H1 (cell line): ENCODE results near the gene CERS3. TPM values are rescaled to one million over a fixed set of nuclear protein-coding genes. Genes with fewer than 3 reads are reported as not detected.

Experiments used
- CTCF ChIA-PET: fragments of 300-600 bp; sonication (Branson Sonifier 250); formaldehyde crosslinking; loops from one replicate; lab custom pipeline; 2021; ENCODE audit not compliant: partially characterized antibody; lab: Charles Lee
- POLR2A ChIA-PET: fragments of 300-600 bp; sonication (Branson Sonifier 250); formaldehyde crosslinking; loops from one replicate; lab custom pipeline; 2021; ENCODE audit warnings: inconsistent platforms; ENCODE audit not compliant: partially characterized antibody; lab: Charles Lee
- DNase-seq, 2 experiments: peaks; one replicate each; pipeline versions ENCODE4 v3.0.0 to v3.0.0-alpha.2; 2010 to 2022; ENCODE audit warnings: low spot score in 2 of 2, low read depth in 1 of 2, mixed read lengths in 1 of 2
- FAIRE-seq: peaks from 2 replicates; lab custom pipeline; 2011; peaks lifted over from hg19 to GRCh38; lab: Jason Lieb, UNC
- H2AFZ ChIP-seq: 2 replicates; pipeline ENCODE4 v1.8.1; 2012; ENCODE audit warnings: low read length, inconsistent platforms
- H2AK5ac ChIP-seq: 2 replicates; pipeline ENCODE4 v1.6.1; 2013; ENCODE audit warnings: low read depth, low read length
- H2BK120ac ChIP-seq: replicated peaks from 2 replicates; pipeline ENCODE3; 2013; ENCODE audit warnings: low read depth, low read length, inconsistent platforms
- H2BK12ac ChIP-seq: 2 replicates; pipeline ENCODE4 v1.6.1; 2013; ENCODE audit warnings: low read depth, low read length
- H2BK15ac ChIP-seq: 2 replicates; pipeline ENCODE4 v1.6.1; 2013; ENCODE audit warnings: low read length
- H2BK20ac ChIP-seq: 2 replicates; pipeline ENCODE4 v1.6.1; 2013; ENCODE audit warnings: low read length
- H2BK5ac ChIP-seq: 2 replicates; pipeline ENCODE4 v1.6.1; 2013; ENCODE audit warnings: low read depth, low read length
- H3K14ac ChIP-seq: 2 replicates; pipeline ENCODE4 v1.6.1; 2013; ENCODE audit warnings: inconsistent platforms; ENCODE audit not compliant: insufficient read length
- H3K18ac ChIP-seq: 2 replicates; pipeline ENCODE4 v1.6.1; 2013; ENCODE audit warnings: low read length; ENCODE audit errors: extremely low read depth
- H3K23ac ChIP-seq: 2 replicates; pipeline ENCODE4 v1.6.1; 2013; ENCODE audit warnings: inconsistent platforms; ENCODE audit not compliant: insufficient read length
- H3K23me2 ChIP-seq: 2 replicates; pipeline ENCODE4 v1.6.1; 2013; ENCODE audit warnings: low read depth, low read length
- H3K27ac ChIP-seq: 2 replicates; pipeline ENCODE4 v1.6.1; 2011; ENCODE audit warnings: low read depth, low read length, inconsistent platforms
- H3K27me3 ChIP-seq, 4 experiments: replicated peaks in 1 of 4; 1 replicate in 1 of 4; 2 replicates in 3 of 4; pipeline versions ENCODE4 v1.6.1 to v1.8.1; 2011 to 2013; ENCODE audit warnings: low read length in 3 of 4, mild to moderate bottlenecking in 3 of 4, inconsistent platforms in 2 of 4, mixed read lengths in 2 of 4, moderate library complexity in 1 of 4; ENCODE audit not compliant: control insufficient read depth in 3 of 4, insufficient read depth in 3 of 4; ENCODE audit errors: extremely low read depth in 1 of 4
- H3K36me3 ChIP-seq, 4 experiments: 2 replicates each; pipeline versions ENCODE4 v1.6.1 to v1.8.1; 2011 to 2013; ENCODE audit warnings: mild to moderate bottlenecking in 4 of 4, low read length in 3 of 4, moderate library complexity in 2 of 4, control low read depth in 1 of 4, inconsistent platforms in 1 of 4; ENCODE audit not compliant: insufficient read depth in 4 of 4, control insufficient read depth in 2 of 4
- H3K4ac ChIP-seq: replicated peaks from 2 replicates; pipeline ENCODE3; 2013; ENCODE audit warnings: low read length, low read depth, mixed read lengths, inconsistent platforms; ENCODE audit not compliant: insufficient read length
- H3K4me1 ChIP-seq, 4 experiments: replicated peaks in 1 of 4; 1 replicate in 1 of 4; 2 replicates in 3 of 4; pipeline versions ENCODE4 v1.6.1 to v1.8.1; 2011 to 2013; ENCODE audit warnings: low read length in 3 of 4, inconsistent platforms in 2 of 4, mixed read lengths in 1 of 4; ENCODE audit not compliant: insufficient read depth in 4 of 4, control insufficient read depth in 3 of 4
- H3K4me2 ChIP-seq, 2 experiments: 2 replicates each; pipeline versions ENCODE4 v1.6.1 to v1.8.1; 2011 to 2013; ENCODE audit warnings: low read depth in 2 of 2, low read length in 2 of 2, control low read depth in 1 of 2, inconsistent platforms in 1 of 2, mild to moderate bottlenecking in 1 of 2; ENCODE audit not compliant: insufficient read depth in 1 of 2
- H3K4me3 ChIP-seq, 4 experiments: fragments of 200-600, 300-600 bp in 1 of 4; sonication (generic), shearing (Covaris generic), sonication (Bioruptor Twin) in 1 of 4; 2 replicates each; pipeline versions ENCODE4 v1.5.1 to v1.8.1; 2011 to 2016; ENCODE audit warnings: low read length in 4 of 4, low read depth in 3 of 4, control low read depth in 2 of 4, inconsistent platforms in 2 of 4, mild to moderate bottlenecking in 2 of 4, mixed read lengths in 1 of 4, moderate library complexity in 1 of 4; ENCODE audit not compliant: insufficient read depth in 2 of 4; ENCODE audit errors: extremely low read depth in 1 of 4
- H3K56ac ChIP-seq: replicated peaks from 2 replicates; pipeline ENCODE3; 2013; ENCODE audit warnings: low read depth, mild to moderate bottlenecking, mixed read lengths, low read length, inconsistent platforms; ENCODE audit not compliant: insufficient read length
- H3K79me1 ChIP-seq: 2 replicates; pipeline ENCODE4 v1.6.1; 2013; ENCODE audit warnings: low read depth, low read length, control low read depth
- H3K79me2 ChIP-seq, 2 experiments: 2 replicates each; pipeline versions ENCODE4 v1.6.1 to v1.8.1; 2012 to 2013; ENCODE audit warnings: low read length in 2 of 2, mild to moderate bottlenecking in 2 of 2, inconsistent platforms in 1 of 2; ENCODE audit not compliant: insufficient read depth in 2 of 2, control insufficient read depth in 1 of 2
- H3K9ac ChIP-seq, 4 experiments: replicated peaks in 1 of 4; 1 replicate in 1 of 4; 2 replicates in 3 of 4; pipeline versions ENCODE4 v1.6.1 to v1.8.1; 2011 to 2013; ENCODE audit warnings: low read depth in 3 of 4, low read length in 3 of 4, control low read depth in 2 of 4, mild to moderate bottlenecking in 2 of 4, moderate library complexity in 2 of 4, inconsistent platforms in 1 of 4; ENCODE audit errors: extremely low read depth in 1 of 4
- H3K9me3 ChIP-seq, 2 experiments: 2 replicates each; pipeline versions ENCODE4 v1.6.1 to v1.8.1; 2012 to 2013; ENCODE audit warnings: mild to moderate bottlenecking in 2 of 2, moderate library complexity in 2 of 2, control low read depth in 1 of 2, inconsistent platforms in 1 of 2, low read depth in 1 of 2, low read length in 1 of 2, mixed read lengths in 1 of 2; ENCODE audit not compliant: insufficient read depth in 2 of 2
- H4K20me1 ChIP-seq, 2 experiments: replicated peaks in 1 of 2; 2 replicates each; pipeline versions ENCODE3 to v1.8.1; 2011 to 2013; ENCODE audit warnings: inconsistent platforms in 2 of 2, low read length in 2 of 2, mild to moderate bottlenecking in 1 of 2; ENCODE audit not compliant: insufficient read depth in 2 of 2, control insufficient read depth in 1 of 2
- H4K5ac ChIP-seq: 2 replicates; pipeline ENCODE4 v1.6.1; 2013; ENCODE audit warnings: low read length, low read depth, mixed read lengths, inconsistent platforms; ENCODE audit not compliant: insufficient read length
- H4K8ac ChIP-seq: 2 replicates; pipeline ENCODE4 v1.8.0; 2013; ENCODE audit warnings: mild to moderate bottlenecking, moderate library complexity, low read length, inconsistent platforms; ENCODE audit not compliant: insufficient read depth; ENCODE audit errors: extremely low read depth
- H4K91ac ChIP-seq: replicated peaks from 2 replicates; pipeline ENCODE3; 2013; ENCODE audit warnings: low read length, mixed read lengths, inconsistent platforms; ENCODE audit not compliant: insufficient read length
- CBX8 ChIP-seq: fragments of 300-800, 300-1000 bp; sonication (generic); IDR thresholded peaks from 2 replicates; pipeline ENCODE4 v1.7.1; 2016; ENCODE audit warnings: low read depth, low read length, borderline replicate concordance
- CREB1 ChIP-seq: IDR thresholded peaks from 2 replicates; pipeline ENCODE4 v1.6.1; 2012; ENCODE audit warnings: inconsistent platforms
- KDM4A ChIP-seq: IDR thresholded peaks from one replicate; pipeline ENCODE4 v1.7.1; 2012; ENCODE audit warnings: low read depth, mild to moderate bottlenecking, moderate library complexity, low read length, inconsistent platforms; ENCODE audit not compliant: severe bottlenecking
- KDM5A ChIP-seq: fragments of 200-600 bp; IDR thresholded peaks from 2 replicates; pipeline ENCODE4 v1.7.1; 2012; ENCODE audit warnings: mild to moderate bottlenecking, low read length, inconsistent platforms, mixed read lengths
- RNF2 ChIP-seq: fragments of 200-900, 300-1000 bp; sonication (generic); IDR thresholded peaks from 2 replicates; pipeline ENCODE4 v1.7.1; 2016; ENCODE audit warnings: borderline replicate concordance, low read depth, mild to moderate bottlenecking, antibody characterized with exemption, low read length; ENCODE audit not compliant: poor library complexity, severe bottlenecking; ENCODE audit errors: missing control alignments
- SAP30 ChIP-seq: fragments of 300-600 bp; sonication (generic); IDR thresholded peaks from 2 replicates; pipeline ENCODE4 v1.7.1; 2012; ENCODE audit warnings: low read length, moderate library complexity, mild to moderate bottlenecking, inconsistent platforms; ENCODE audit not compliant: insufficient read depth, insufficient replicate concordance
- SIX5 ChIP-seq: IDR thresholded peaks from 2 replicates; pipeline ENCODE4 v1.6.1; 2011; ENCODE audit warnings: mild to moderate bottlenecking, low read depth, low read length
- TCF12 ChIP-seq: IDR thresholded peaks from 2 replicates; pipeline ENCODE4 v1.6.1; 2011; ENCODE audit warnings: low read depth, mild to moderate bottlenecking, low read length
- ZNF274 ChIP-seq: IDR thresholded peaks from 2 replicates; pipeline ENCODE4 v1.7.0; 2012; ENCODE audit warnings: low read length, borderline replicate concordance; ENCODE audit errors: extremely low read depth
- WGBS, 2 experiments: shearing (Covaris generic) in 1 of 2; methylation state at CpG; one replicate each; pipeline versions ENCODE4 v1.1.6 to v1.1.7; 2013 to 2015; ENCODE audit warnings: low lambda C conversion rate in 2 of 2, mixed read lengths in 2 of 2, inconsistent platforms in 1 of 2, low coverage in 1 of 2, missing lambda C conversion rate in 1 of 2; ENCODE audit not compliant: insufficient replicate concordance in 2 of 2, insufficient coverage in 1 of 2, insufficient read length in 1 of 2; ENCODE audit errors: extremely low coverage in 1 of 2, missing lambda C conversion rate in 1 of 2; 5-methylcytosine and 5-hydroxymethylcytosine counted together
- polyA plus RNA-seq, 7 experiments: library from polyadenylated mRNA; depleted of rRNA in 3 of 7; stranded (reverse) in 5 of 7; unstranded in 2 of 7; fragments of >200 nt in 5 of 7; fragments of 200-250 nt in 2 of 7; gene quantifications; 1 replicate in 5 of 7; 2 replicates in 1 of 7; 4 replicates in 1 of 7; pipeline versions ENCODE4 v1.2.1 to v1.2.3, GENCODE V29; 2011 to 2013; ENCODE audit warnings: missing spikeins in 2 of 7, mixed read lengths in 2 of 7
- total RNA-seq: library from RNA; stranded (reverse); fragmentation: NEBNext Ultra II Directional; extraction: Animal tissue kit (Norgen Biotek cat#: 25700); gene quantifications from 2 replicates; pipeline ENCODE4 v1.2.1, GENCODE V29; 2021
- TF ChIP-seq, protein P1 (sequence below): IDR thresholded peaks from 2 replicates; pipeline ENCODE4 v1.6.1; 2012; ENCODE audit warnings: inconsistent platforms
- TF ChIP-seq, protein P2 (sequence below), 3 experiments: IDR thresholded peaks; 1 replicate in 2 of 3; 2 replicates in 1 of 3; pipeline versions ENCODE4 v1.5.1 to v1.6.1; 2011; ENCODE audit warnings: low read length in 3 of 3, mild to moderate bottlenecking in 3 of 3, inconsistent platforms in 2 of 3, low read depth in 1 of 3, moderate library complexity in 1 of 3; ENCODE audit not compliant: insufficient read depth in 1 of 3; ENCODE audit errors: control extremely low read depth in 1 of 3

Gene CERS3
- total and polyA plus RNA-seq, 2 of the 8 experiments (the other 6 are each of a cell fraction or from before 2014, with no cell fraction given), result 0.62 TPM; not detected in 1

DNA sequence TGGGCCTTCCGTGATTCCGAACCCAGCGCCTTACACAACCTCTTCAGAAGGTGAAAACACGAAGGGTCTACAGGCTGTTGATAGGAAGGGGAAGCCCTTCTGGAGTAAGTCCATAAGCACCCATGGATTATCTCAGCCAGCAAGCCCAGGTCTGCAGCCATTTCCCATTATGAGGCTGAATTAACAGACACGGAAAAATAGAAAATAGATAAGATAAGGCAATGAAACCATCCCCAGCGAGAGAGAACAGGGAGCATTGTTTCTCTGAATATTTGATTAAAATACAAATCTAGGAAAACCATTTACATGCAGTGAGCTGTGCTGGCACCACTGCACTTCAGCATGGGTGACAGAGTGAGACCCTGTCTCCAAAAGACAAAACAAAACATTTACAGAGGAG, 16.2 kb upstream of the CERS3 start:
- H3K4me2 ChIP-seq, result no peak overlapping the region
- H3K56ac ChIP-seq, result no peak overlapping the region
- H4K91ac ChIP-seq, result no peak overlapping the region
- no peak overlapping the region for H2BK15ac ChIP-seq
- H4K20me1 ChIP-seq, result no peaks in the 10 kb centered on the region
- POLR2A ChIA-PET, result no interaction called here
- H3K23me2 ChIP-seq, result no peaks in the 10 kb centered on the region
- H3K9ac ChIP-seq, result no peak overlapping the region
- H2BK20ac ChIP-seq, result no peak overlapping the region
- H3K4me1 ChIP-seq, result no peaks in the 10 kb centered on the region
- H3K18ac ChIP-seq, result no peak overlapping the region
- H3K14ac ChIP-seq, result no peak overlapping the region
- H3K79me1 ChIP-seq, result no peaks in the 10 kb centered on the region
- no peak overlapping the region for H2AK5ac ChIP-seq
- no peak for TF ChIP-seq CBX8
- TF ChIP-seq, protein P1, sequence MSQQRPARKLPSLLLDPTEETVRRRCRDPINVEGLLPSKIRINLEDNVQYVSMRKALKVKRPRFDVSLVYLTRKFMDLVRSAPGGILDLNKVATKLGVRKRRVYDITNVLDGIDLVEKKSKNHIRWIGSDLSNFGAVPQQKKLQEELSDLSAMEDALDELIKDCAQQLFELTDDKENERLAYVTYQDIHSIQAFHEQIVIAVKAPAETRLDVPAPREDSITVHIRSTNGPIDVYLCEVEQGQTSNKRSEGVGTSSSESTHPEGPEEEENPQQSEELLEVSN, result no peak
- TF ChIP-seq KDM5A, result no peak
- TF ChIP-seq SIX5, result no peak
- no peak for TF ChIP-seq TCF12
- no peak for TF ChIP-seq CREB1
- TF ChIP-seq, protein P2, sequence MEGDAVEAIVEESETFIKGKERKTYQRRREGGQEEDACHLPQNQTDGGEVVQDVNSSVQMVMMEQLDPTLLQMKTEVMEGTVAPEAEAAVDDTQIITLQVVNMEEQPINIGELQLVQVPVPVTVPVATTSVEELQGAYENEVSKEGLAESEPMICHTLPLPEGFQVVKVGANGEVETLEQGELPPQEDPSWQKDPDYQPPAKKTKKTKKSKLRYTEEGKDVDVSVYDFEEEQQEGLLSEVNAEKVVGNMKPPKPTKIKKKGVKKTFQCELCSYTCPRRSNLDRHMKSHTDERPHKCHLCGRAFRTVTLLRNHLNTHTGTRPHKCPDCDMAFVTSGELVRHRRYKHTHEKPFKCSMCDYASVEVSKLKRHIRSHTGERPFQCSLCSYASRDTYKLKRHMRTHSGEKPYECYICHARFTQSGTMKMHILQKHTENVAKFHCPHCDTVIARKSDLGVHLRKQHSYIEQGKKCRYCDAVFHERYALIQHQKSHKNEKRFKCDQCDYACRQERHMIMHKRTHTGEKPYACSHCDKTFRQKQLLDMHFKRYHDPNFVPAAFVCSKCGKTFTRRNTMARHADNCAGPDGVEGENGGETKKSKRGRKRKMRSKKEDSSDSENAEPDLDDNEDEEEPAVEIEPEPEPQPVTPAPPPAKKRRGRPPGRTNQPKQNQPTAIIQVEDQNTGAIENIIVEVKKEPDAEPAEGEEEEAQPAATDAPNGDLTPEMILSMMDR (IDR thresholded peaks at IDR 0.05; ENCODE audit: control extremely low read depth in 1 of 3, insufficient read depth in 1 of 3, low read depth in 1 of 3, low read length in 3 of 3), result no peak
- TF ChIP-seq KDM4A, result no peak
- no peak for TF ChIP-seq RNF2
- TF ChIP-seq ZNF274, result no peak
- no peak for TF ChIP-seq SAP30
- no peaks in the 10 kb centered on the region for H3K27me3 ChIP-seq
- no peak overlapping the region for H3K27ac ChIP-seq
- no peak overlapping the region for H3K4ac ChIP-seq
- H2BK120ac ChIP-seq, result no peak overlapping the region
- no peak overlapping the region for H3K23ac ChIP-seq
- H2BK12ac ChIP-seq, result no peak overlapping the region
- no peak for FAIRE-seq
- no peak overlapping the region for H3K4me3 ChIP-seq
- no peaks in the 10 kb centered on the region for H3K79me2 ChIP-seq
- no peak overlapping the region for H4K5ac ChIP-seq
- no peak for DNase-seq
- no peak overlapping the region for H2AFZ ChIP-seq
- no peaks in the 10 kb centered on the region for H3K36me3 ChIP-seq
- H3K9me3 ChIP-seq, result peaks cover 27 to 42% of the 10 kb centered on the region in 2 experiments; a peak in 3 of 4 replicates
- H4K8ac ChIP-seq, result no peak overlapping the region
- 88% methylated on average over 6 of the region's 6 CpGs; no CpG with 5 or more reads in 1 of the 2 experiments for WGBS, 2 experiments
- no peak overlapping the region for H2BK5ac ChIP-seq
- CTCF ChIA-PET, result no interaction called here
